GM19328 (cell line): ENCODE results near the gene ADCK2.
"Not testable (repeated sequence)": the region's sequence is repeated elsewhere in the genome, so short reads cannot be mapped to it uniquely, and the experiment has no call there.

ENCODE experiments used
- ATAC-seq: cut with Tn5 transposase; IDR thresholded peaks from one replicate; pipeline ENCODE4 v1.9.1; 2021; ENCODE audit warnings: mild to moderate bottlenecking, moderate library complexity; ENCODE audit not compliant: unreplicated experiment

ADCK2 gene

GRCh38 chr7:140646931-140647647, 25.7 kb upstream of the ADCK2 start:
- no peak for ATAC-seq

DNA sequence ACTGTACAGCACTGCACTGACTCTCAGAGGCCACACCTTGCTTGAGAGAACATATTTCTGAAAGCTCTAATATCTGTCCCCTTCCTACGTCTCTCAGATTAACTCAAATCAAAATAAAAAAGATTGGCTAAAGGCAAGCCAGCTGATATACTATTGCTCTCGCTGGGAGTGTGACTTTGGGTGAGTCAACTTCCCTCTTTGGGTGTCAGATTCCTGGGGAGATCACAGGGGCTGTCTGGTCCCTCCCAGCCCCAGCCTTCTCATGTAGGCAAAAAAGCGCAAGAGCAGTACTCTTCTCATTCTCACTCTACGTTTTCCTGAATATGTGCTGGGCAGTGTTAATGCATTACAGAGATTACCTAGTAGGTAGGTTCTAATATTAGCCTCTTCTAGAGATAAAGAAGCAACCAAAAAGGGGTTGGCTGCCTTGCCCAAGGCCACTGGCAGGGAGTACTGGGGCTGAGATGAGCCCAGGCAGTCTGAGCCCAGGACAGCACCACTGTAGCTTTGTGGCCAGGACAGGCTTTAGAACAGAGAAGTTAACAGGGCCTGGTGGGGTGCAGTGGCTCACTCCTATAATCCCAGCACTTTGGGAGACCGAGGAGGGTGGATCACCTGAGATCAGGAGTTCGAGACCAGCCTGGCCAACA, 23.1 kb upstream of the ADCK2 start:
- no peak for ATAC-seq

- no peak for ATAC-seq
These were observed 22.4 kb upstream of the ADCK2 start for GRCh38 chr7:140650367-140650766.

- ATAC-seq: no peak
These were observed 19.2 kb upstream of the ADCK2 start for GRCh38 chr7:140653319-140654108.

DNA sequence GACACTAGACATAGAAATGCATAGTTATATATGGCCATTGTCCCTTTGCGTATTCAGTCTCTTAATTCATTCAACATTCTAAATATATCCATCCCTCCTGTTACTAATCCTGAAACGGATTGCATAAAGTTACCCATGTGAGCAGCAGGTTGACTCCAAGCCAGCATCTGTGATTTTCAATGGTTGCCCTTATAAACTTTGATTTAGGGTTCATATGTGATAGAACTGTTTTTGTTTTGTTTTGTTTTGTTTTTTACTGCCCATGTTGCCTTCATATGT, 18.7 kb upstream of the ADCK2 start:
- no peak for ATAC-seq

- ATAC-seq: no peak
These were observed 18.1 kb upstream of the ADCK2 start for GRCh38 chr7:140654661-140655060.

DNA sequence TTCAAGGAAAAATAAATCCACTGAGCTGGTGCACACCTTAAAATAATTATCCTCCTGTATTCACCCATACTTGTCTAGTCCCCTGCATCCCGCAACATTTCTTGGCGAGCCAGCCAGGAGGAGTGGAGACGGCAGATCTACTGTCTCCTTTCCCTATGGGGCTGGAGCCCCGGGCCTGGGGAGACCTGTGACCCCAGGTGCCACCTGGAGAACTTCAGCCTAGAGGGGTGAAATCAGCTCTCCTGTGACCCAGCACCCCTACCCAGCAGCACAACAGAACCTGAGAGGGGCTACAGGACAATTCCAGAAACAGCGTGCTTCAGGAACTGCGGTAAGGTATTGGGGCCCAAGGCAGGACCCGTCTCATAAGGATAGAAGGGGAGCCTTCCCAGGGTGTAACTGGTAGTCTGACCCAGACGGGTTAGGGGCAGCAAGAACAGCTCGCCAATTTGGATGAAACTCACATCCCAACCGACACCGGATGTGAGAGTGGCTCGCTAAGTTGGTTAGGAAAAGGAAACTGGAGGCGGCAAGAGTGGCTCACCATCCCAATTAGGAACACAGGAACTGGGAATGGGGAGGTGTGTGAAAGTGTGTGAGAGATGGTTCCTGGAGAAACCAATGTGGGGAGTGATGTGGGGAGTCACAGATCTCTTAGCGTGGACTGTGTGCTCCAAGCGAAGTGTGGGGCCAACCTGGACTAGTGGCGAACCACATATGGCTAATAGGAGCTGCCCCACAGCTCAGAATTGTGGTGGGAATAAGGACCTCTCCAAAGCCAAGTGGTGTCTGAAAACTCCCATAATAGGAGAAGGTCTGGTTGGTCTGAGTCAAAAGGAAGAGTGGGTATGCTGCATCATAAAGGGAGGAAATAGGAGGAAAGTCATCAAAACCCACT, 17.0 kb upstream of the ADCK2 start:
- ATAC-seq: no peak

DNA sequence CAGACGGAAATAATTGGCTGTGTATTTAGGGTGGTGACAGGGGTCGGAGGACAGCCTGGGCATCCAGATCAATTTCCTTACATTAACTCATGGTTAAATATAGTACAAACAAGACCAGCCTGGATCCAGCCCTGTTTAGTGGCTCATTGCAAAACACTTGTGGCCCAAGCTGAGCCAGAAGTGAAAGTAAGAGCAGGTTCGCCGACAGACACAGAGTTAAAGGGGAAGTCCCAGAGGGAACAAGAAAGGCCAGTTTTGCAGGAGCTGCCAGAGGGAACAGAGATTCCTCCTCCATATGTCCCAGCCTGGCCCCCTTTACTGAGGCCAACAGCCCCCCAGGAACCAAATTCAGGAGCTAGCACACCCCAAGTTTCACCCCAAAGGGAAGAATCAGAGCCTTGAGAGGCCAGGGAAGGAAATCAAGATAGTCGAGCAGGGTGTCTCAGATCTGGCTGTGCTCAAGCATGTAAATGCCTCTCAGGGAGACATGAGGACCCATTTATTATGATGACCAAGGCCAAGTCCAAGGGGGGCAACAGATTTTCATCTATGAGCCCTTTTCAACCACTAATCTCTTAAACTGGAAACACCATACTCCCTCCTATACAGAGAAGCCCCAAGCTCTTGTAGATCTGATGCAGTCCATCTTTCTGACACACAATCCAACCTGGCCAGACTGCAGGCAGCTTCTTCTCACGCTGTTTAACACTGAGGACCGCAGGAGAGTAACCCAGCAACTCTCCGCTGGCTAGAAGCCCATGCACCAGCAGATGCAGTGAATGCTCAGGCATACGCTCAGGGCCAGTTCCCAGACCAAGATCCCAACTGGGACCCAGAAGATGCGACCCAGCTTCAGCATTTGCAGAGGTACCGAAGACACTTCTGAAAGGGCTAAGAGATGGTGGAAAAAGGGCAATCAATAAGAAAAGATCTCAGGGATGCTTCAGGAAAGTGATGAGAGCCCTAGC, 15.9 kb upstream of the ADCK2 start:
- ATAC-seq: peak; percentile 90

- ATAC-seq: no peak
These were observed 14.9 kb upstream of the ADCK2 start for GRCh38 chr7:140657891-140658290.

DNA sequence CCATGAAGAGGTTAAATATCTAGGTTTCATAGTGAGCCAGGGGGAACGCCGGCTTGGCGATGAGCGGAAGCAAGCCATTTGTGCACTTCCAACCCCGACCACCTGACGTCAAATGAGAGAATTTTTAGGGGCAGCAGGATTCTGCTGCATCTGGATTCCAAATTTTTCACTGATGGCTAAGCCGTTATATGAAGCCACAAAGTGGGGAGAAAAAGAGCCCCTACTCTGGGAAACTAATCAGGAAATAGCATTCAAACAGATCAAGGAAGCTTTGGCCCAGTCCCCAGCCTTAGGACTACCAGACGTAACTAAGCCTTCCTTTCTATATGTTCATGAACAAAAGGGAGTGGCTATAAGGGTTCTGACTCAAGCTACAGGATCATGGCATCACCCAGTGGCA, 12.9 kb upstream of the ADCK2 start:
- no peak for ATAC-seq

DNA sequence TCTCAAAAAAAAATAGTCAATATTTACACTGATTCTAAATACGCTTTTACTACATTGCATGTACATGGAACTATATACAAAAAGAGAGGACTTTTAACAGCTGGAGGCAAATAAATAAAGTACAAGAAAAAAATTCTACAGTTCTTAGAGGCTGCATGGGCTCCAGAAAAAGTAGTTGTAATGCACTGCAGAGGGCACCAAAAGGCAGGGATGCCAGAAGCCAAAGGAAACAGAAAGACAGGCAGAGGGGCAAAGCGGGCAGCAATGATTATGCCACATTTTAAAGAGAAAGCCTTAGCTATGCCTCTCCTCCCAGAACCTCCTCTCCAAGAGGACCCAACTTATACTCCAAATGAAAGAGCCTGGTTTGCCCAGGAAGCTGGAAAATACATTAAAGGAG, 11.6 kb upstream of the ADCK2 start:
- no peak for ATAC-seq

DNA sequence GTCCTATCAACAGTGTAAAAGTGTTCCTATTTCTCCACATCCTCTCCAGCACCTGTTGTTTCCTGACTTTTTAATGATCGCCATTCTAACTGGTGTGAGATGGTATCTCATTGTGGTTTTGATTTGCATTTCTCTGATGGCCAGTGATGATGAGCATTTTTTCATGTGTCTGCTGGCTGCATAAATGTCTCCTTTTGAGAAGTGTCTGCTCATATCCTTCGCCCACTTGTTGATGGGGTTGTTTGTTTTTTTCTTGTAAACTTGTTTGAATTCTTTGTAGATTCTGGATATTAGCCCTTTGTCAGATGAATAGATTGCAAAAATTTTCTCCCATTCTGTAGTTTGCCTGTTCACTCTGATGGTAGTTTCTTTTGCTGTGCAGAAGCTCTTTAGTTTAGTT, 9.8 kb upstream of the ADCK2 start:
- ATAC-seq: not testable (repeated sequence)

GRCh38 chr7:140667476-140667875, 5.3 kb upstream of the ADCK2 start:
- ATAC-seq: no peak

DNA sequence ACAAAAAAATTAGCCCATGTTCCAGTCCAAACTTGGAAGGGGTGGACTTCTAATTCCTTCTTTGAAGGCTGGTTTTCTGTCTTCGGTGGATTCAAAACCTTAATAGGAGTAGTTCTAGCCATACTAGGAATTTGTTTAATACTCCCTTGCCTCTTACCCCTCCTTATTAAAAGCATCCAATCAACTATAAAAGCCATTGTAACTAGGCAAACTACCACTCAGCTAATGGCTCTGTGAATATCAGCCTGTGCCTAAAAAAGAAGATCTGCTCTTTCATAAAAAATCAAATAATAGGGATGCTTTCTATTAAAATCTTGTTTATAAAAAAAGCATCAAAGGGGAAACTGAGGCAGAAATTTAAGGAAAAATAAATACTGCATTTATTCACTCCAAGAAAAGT, 4.1 kb upstream of the ADCK2 start:
- no peak for ATAC-seq

DNA sequence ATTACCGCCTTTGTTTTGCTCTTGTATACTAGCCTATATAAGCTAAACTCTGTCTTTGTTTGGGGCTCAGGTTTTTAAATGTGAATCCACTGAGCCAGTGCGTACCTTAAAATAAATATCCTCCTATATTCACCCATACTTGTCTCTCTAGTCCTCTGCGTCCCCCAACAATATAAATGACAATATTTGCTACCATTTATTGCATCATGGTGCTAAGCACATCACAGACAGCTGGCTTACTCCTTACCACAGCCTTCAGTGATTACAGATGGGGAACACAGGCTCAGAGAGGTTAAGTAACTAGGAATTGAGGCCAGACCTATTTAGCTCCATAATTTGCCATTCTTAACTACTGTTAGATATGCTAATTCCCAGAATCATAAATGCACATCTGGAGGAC, 3.4 kb upstream of the ADCK2 start:
- ATAC-seq: no peak

GRCh38 chr7:140669862-140670261, 2.9 kb upstream of the ADCK2 start:
- ATAC-seq: not testable (repeated sequence)

- no peak for ATAC-seq
These were observed 2.3 kb upstream of the ADCK2 start for GRCh38 chr7:140670343-140670935.

DNA sequence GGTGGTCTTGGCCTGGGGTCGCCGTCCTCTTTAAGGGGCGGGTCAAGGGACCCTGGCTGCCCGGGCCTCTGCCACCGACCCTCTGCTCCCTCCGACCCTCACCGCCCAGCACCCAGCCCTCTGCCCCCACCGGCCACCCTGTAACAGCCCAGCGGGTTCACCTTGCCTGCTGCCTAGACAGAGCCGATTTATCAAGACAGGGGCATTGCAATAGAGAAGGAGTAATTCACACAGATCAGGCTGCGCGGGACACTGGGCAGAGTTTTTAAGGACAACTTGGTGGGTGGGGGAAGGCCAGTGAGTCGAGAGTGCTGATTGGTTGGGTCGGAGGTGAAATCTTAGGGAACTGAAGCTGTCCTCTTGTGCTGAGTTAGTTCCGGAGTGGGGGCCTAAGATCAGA, 779 bp upstream of the ADCK2 start:
- ATAC-seq: no peak

- ATAC-seq: peak; percentile 41
These were observed 473 bp downstream of the ADCK2 start for GRCh38 chr7:140673063-140673773.
